Measurements from ENCODE around the gene PI4KA.

GRCh38 chr22:20783300-20783673 is 75.3 kb downstream of the PI4KA start:
- TF ChIP-seq POLR2A (IDR thresholded peaks at IDR 0.05; ENCODE audit: low read depth) (no peak), CTCF (IDR thresholded peaks at IDR 0.05) (no peak), POLR2AphosphoS5 (IDR thresholded peaks at IDR 0.05) (no peak)

All from esophagus muscularis mucosa (tissue), 3 donors.